ENCODE measurements around the gene IL4.

GRCh38 chr5:132686193-132686592 lies 12.4 kb downstream of the IL4 start:
- TF ChIP-seq CTCF (IDR thresholded peaks at IDR 0.05), result no peak
- no peak for TF ChIP-seq POLR2A (IDR thresholded peaks at IDR 0.05)

Data from esophagus squamous epithelium (tissue), 4 donors.